GM12892 (cell line): ENCODE data around the gene ERCC6.

ENCODE experiments used
- POLR2A ChIP-seq: IDR thresholded peaks from 2 replicates; pipeline ENCODE4 v1.6.1; 2011; ENCODE audit warnings: low read depth, low read length, control low read depth
- POLR2AphosphoS5 ChIP-seq: IDR thresholded peaks from 2 replicates; pipeline ENCODE4 v1.6.1; 2011; ENCODE audit warnings: low read depth, low read length, control low read depth
- TAF1 ChIP-seq: IDR thresholded peaks from 2 replicates; pipeline ENCODE4 v1.6.1; 2011; ENCODE audit warnings: low read depth, mild to moderate bottlenecking, control low read depth, low read length, borderline replicate concordance

DNA sequence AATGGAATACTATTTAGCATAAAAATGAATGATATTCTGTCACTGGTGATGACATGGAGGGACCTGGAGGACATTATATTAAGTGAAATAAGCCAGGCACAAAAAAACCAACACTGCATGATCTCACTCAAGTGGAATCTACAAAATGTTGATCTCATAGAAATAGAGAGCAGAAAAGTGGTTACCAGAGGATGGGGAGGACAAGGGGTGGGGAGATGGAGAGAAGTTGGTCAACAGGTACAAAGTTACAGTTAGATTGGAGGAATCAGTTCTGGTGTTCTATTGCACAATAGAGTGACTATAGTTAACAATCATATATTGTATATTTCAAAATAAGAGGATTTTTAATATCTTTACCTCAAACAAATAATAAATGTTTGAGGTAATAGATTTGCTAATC lies 46.5 kb upstream of the ERCC6 start:
- TF ChIP-seq POLR2AphosphoS5 (no peak), TAF1 (no peak), POLR2A (no peak)
